ENCODE data around the gene WNK2.
"Not testable (repeated sequence)": the region's sequence is repeated elsewhere in the genome, so short reads cannot be mapped to it uniquely, and the experiment has no call there.

Gene WNK2

DNA sequence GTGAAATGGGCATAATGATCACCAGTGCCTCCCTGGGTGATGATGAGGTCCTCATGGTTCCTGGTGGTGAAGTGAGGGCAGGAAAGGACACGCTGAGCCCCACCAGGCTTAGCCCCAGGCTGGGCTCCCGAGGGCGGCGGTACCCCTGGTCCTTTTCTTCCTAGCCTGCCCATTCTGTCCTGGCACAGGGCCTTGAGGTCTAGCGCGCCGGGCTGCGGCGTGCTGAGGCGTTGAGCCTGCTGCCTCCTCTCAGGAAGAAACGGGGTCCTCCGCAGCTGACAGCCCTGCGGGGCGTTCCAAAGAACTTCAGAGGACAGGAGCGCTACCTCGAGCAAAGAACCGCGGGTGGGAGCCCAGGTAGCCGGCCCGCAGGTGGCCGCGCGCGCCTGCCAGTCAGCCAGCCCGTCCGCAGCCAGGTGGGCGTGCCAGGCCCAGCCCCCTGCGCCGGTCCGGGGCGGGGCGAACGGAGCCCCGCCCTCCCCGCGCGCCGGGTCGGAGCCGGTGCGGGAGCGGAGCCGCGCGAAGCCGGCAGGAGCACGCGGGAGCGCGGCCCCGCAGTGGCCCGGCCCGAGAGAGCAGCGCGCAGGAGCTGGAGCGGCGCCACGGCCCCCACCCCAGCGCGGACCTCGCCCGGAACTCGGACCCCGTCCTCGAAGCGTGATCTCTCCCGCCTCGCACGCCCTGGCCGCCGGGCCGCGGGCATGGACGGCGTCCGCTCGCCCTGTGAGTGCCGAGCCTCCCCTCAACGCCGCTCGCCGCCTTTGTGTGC, at the start of gene WNK2:
Gene WNK2, plus strand, starts transcription at position 477 of the 769 bp plus-strand sequence. CDS start 791 bp downstream, outside the sequence.
- no peak for DNase-seq
- in situ Hi-C loops (cut with HindIII; ENCODE audit: low pct_ligation_motif_present, low pct_unique_long_range_greater_than_20kb, low sequenced_read_pairs) = no loop called here

DNA sequence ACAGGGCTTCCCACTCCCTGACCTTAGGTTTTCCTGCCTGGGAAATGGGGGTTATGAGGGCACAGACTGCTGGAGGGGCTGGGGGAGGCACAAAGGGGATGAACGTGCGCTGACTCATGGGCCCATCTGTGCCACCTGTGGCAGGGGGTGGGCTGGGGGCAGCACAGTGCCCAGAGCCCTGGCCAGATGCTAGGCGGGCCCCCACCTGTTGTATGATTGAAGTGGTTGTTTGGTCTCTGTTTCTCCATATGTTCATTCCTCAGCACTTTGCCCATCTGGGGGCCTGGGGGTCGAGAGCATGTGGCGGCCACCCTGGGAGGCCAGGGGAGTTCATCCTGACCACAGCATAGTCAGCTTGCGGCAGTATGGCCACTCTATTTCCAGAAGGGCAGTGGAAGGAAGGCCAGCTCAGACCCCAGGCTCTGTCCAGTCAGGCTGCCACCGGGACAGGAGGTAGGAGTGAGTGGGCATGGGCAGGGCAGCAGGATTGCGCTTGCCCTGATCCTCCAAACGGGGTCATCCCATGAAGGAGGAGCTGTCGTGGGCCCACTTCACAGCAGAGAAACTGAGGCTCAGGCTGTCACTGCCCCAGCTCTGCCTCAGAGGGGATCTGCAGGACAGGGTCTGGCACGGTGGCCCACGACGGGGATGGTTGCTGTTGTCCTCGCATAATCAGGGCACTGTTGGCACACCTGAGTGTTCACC, 49.0 kb upstream of the WNK2 start:
- in situ Hi-C loops (cut with HindIII; ENCODE audit: low pct_ligation_motif_present, low pct_unique_long_range_greater_than_20kb, low sequenced_read_pairs) = no loop called here
- no peak for DNase-seq

DNA sequence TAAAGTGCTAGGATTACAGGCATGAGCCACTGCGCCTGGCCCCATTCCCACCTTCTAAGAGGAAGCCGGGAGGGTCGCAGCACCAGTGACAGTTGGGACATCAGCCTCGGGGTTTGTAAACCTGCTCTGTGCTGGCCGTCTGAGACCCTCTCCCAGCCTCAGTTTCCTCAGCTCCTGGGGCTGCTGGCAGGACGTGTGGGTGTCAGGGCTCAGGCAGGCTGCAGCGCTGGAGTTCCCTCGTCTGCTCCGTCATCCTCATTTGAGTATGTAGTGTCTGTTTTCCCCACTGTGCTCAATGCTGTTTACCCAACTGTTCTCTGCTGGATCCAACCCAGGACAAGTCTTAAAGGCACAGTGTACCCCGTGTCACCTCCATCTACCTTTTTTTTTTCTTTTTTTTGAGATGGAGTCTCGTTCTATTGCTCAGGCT, 47.9 kb upstream of the WNK2 start:
- no peak for DNase-seq
- in situ Hi-C loops (cut with HindIII; ENCODE audit: low pct_ligation_motif_present, low pct_unique_long_range_greater_than_20kb, low sequenced_read_pairs) = no loop called here

DNA sequence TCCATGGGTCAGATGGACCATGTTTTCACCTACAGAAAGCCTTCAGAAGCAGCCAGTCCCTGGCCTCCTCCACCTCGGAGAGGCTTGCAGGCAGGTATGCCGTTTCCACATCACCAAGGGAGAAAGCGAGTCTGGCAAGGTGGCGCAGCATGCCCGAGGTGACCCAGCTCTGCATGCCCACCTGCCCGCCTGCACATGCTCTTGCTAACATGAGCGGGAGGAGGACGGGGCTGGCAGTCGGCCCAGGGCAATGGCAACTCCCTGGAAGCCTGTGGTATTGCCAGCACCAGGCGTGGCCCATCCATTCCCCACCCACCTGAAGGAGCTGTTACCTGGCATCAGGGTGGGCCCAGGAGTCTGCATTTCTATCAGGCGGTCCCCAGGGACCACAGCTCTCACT, 46.6 kb upstream of the WNK2 start:
- in situ Hi-C loops (cut with HindIII; ENCODE audit: low pct_ligation_motif_present, low pct_unique_long_range_greater_than_20kb, low sequenced_read_pairs) = no loop called here
- DNase-seq = no peak

DNA sequence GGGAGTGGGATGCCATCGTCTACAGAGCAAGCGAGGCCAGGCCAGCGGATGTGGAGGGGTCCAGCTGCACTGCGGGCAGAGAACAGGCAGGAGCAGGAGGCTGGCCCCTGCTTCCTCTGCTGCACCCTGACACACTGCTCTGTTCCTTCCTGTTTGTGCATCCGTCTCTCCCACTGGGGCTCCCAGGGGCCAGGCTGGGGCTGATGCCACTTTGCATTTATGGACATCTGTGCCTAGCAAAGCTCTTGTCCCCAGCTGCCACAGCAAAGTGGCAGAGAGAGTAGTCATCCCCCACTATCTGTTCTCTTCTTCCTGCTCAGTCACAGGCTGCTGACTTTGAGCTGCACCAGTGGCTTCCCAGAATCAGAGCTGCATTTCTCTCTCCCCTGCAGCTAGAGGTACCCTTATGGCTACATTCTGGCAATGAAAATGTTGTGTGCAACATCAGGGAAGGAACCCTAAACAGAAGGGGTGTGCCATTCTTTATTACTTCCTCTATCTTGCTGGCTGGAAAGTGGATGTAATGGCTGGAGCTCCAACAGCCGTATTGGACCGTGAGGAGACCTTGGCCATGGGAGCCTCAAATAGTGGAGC, 45.7 kb upstream of the WNK2 start:
- DNase-seq = no peak
- in situ Hi-C loops (cut with HindIII; ENCODE audit: low pct_ligation_motif_present, low pct_unique_long_range_greater_than_20kb, low sequenced_read_pairs) = no loop called here

DNA sequence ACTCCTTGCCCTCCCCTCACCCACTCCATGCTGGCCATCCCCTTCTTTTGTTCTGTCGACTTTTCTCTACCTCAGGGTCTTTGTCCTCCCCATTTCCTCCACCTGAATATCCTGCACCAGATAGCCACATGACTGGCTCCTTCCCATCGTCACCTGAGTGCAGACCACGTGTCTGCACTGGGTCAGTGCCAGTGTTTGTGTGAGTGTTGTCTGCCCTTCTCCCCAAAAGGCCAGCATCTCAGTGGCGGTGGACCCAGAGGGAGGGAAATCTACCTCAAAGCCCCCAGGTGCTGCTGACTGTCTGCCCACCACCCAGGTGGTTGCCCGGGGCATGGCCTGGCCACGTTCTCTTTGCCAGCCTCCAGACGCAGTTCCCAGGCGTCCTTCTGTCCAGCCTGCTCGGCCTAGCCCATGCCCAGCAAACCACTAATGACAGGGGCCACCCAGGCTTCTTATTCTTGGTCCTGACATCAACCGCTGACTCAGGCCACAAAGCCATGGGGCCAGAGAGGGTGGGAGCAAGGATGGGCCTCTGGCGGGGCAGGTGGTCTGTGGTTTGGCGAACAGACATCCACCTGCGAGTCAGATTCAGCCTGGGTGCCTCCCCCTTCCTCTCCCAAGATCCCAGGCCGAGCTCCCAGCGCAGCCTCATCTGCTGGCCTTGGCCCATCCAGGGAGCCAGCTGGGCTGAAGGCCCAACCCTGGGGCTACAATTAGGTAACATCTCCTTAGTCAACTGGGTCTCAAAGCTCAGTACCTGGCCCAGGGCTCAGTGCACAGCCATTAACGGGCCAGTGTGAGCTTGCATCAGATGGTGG, 44.4 kb upstream of the WNK2 start:
- no peak for DNase-seq
- in situ Hi-C loops (cut with HindIII; ENCODE audit: low pct_ligation_motif_present, low pct_unique_long_range_greater_than_20kb, low sequenced_read_pairs) = no loop called here

DNA sequence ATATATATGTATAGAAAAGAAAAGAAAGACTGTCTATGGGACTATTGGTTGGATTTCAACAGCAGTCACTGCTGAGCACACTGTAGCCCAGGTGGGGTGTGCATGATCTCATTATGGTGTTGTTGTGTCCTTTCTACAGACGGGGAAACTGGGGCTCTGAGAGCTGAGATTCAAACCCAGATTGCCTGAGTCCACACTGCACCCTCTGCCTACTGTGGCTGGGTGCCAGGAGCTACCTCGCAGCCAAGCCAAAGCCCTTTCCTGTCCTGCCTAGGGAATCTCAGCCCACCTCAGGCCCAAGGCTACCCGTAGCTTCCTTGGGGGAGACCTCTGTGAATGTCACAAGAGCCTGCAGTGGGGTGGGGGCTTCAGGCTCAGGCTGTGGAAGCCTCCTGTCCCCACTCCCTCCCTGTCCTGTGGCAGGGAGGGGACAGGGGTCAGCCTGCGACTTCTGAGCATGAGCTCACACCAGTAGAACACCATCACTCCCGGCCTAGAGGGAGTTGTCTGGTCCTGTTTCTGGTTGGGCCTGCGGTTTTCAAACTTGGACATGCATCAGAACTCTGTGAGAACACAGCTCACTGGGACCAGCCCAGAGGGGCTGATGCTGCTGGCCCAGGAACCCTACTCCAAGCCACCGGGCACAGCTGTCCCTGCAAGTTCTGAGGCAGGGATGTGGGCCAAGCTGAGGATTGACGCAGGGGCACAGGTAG, 42.0 kb upstream of the WNK2 start:
- in situ Hi-C loops (cut with HindIII; ENCODE audit: low pct_ligation_motif_present, low pct_unique_long_range_greater_than_20kb, low sequenced_read_pairs) = no loop called here
- no peak for DNase-seq

DNA sequence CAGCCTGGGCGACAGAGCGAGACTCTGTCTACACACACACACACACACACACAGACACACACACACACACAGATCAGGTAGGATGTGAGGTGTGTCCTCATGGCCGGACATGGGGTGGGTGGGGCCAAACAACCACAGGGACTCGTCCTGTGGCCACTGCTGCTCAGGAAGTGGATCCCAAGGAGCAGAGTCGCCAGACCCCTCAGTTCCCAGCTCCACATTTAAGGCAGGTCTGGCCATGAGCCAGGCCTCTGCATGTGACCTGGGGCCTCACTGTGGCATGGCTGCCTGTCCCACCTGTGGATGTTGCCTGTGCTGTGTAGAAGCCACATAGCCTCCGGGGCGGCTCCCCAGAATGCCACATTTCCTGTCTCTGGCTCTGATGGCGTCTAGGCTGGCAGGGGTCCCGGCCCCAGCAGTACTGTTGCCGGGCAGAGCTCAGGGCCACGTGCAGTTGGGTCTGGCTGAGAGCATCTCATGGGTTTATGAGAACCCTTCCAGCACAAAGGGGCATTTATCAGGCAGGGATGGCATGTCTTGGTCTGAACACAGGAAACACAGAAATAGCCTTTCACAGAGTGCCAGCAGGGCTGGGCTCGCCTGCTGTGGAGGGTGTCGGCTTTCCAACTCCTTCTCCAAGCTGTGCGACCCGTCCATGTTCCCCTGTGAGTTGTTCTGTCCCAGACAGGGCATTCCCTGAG, 40.0 kb upstream of the WNK2 start:
- in situ Hi-C loops (cut with HindIII; ENCODE audit: low pct_ligation_motif_present, low pct_unique_long_range_greater_than_20kb, low sequenced_read_pairs) = no loop called here
- no peak for DNase-seq

DNA sequence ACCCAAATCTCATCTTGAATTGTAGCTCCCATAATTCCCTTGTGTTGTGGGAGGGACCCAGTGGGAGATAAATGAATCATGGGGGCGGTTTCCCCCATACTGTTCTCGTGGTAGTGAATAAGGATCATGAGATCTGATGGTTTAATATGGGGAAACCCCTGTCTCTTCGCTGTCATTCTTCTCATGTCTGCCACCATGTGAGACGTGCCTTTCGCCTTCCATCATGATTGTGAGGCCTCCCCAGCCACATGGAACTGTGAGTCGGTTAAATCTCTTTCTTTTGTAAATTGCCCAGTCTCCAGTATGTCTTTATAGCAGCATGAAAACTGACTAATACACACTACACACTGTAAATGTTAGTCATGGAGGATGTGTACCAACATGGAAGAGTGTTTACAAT, 37.2 kb upstream of the WNK2 start:
- in situ Hi-C loops (cut with HindIII; ENCODE audit: low pct_ligation_motif_present, low pct_unique_long_range_greater_than_20kb, low sequenced_read_pairs) = not testable (repeated sequence)

DNA sequence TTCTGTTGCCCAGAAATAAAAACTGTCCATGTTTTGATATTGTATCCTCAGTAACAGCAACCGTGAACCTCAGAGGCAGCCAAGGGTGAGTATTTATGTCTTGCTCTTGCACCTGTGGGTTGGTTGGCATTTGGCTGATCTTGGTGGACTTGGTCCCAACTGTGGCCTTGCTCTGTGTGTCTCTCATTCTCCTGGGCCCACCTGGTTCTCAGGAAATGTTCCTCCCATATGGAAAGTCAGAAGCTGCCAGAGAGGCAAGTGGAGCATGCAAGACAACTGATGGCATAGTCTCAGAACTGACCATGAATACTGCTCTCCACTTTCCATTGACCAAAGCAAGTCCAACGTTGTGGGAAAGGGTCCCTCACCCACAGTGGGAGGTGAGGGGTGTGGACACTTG, 36.3 kb upstream of the WNK2 start:
- in situ Hi-C loops (cut with HindIII; ENCODE audit: low pct_ligation_motif_present, low pct_unique_long_range_greater_than_20kb, low sequenced_read_pairs) = no loop called here
- DNase-seq = no peak

More for the DNA sequence above, 37.2 kb upstream of the WNK2 start:
- not testable (repeated sequence) for DNase-seq

DNA sequence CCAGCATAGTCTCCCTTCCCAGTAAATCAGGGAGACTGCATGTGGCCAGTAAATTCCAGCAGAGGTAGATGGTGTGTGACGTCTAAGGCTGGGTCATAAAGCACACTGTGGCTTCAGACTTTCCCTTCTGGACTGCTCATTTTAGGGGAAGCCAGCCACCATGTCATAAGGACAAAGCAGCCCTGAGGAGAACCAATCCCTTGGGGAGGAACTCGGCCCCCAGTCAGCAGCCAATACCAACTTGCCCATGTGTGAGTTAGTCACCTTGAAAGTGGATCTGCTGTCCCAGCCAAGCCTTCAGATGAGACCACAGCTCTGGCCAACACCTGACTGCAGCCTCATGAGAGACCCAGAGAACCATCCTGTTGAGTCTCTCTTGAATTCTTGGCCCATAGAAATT, 35.2 kb upstream of the WNK2 start:
- no peak for DNase-seq
- in situ Hi-C loops (cut with HindIII; ENCODE audit: low pct_ligation_motif_present, low pct_unique_long_range_greater_than_20kb, low sequenced_read_pairs) = no loop called here

DNA sequence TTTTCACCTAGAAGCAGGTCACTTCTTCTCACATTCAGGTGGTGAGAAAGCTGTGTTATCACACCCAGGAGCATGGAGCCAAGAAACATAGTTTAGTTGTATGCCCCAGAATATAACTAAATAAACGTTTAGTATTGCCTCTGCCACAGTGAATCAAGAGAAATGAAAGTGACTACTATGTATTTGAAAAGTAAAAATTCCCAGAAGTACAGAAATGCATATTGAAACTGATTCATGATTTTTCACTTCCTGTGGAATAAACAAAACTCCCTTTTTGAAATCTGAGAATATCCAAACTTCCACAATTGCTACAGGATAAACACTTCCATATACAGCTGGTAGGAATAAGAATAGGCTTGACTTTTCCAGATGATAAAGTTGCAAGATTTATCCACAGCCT, 34.6 kb upstream of the WNK2 start:
- in situ Hi-C loops (cut with HindIII; ENCODE audit: low pct_ligation_motif_present, low pct_unique_long_range_greater_than_20kb, low sequenced_read_pairs) = no loop called here
- DNase-seq = no peak

DNA sequence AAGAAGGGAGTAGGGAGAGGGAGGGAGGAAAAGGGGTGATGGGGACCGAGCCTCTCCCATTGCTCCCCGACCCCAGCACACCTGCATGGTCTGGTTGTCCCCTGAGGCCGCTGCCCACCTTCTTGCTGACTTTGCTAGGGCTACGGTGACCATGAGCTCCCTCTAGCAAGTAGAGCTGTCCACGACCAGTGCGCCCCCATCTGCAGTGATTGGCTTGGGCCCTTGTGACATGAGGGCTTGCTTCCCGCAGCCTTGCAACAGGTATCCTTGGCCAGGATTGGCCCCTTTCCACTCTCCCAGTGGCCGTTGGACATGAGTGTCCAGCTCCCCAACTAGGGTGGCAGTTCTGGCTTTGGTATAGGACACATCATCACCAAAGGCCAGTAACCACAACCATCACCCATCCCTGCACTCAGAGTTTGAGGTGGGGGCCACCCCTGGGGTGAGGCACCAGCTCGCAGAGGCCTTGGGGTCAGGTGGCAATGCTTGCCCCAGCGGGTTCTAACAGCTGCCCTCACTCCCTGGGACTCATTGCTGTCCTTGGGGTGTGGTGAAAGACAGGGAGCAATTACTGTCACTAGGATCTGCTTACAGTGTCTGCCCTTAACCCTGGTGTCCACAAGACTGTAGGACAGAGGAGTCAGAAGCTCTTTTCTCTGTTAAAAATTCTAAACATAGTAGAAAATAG, 32.7 kb upstream of the WNK2 start:
- DNase-seq = no peak
- in situ Hi-C loops (cut with HindIII; ENCODE audit: low pct_ligation_motif_present, low pct_unique_long_range_greater_than_20kb, low sequenced_read_pairs) = no loop called here

DNA sequence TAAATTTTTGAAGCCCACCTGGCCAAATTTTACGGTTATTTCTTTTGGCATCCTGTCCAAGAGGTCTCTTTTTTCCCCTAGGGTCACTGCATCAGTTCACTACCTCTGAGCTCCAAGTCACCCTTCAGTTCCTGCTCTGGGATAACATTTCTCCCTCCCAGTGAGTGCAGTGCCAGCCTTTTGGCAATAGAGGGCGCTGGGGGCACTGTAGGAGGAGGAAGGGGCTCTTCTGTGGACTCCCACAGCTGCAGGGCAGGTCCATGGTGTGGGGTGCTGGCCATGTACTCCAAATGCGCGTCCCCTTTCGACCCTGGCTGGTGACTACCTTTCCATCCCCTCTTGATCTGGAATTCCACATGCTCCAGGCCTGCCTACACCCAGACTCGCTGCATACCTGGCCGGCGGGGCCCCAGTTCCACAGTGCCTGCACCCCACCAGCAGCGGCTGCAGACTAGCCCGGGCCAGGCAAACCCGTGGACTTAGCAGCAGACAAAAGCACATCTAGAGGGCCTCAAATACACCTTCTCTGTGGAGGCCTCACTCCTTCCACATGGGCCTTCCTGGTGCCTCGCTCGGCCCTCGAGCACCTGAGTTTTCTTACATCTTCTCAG, 29.5 kb upstream of the WNK2 start:
- peak; percentile 50 for DNase-seq
- in situ Hi-C loops (cut with HindIII; ENCODE audit: low pct_ligation_motif_present, low pct_unique_long_range_greater_than_20kb, low sequenced_read_pairs) = no loop called here

DNA sequence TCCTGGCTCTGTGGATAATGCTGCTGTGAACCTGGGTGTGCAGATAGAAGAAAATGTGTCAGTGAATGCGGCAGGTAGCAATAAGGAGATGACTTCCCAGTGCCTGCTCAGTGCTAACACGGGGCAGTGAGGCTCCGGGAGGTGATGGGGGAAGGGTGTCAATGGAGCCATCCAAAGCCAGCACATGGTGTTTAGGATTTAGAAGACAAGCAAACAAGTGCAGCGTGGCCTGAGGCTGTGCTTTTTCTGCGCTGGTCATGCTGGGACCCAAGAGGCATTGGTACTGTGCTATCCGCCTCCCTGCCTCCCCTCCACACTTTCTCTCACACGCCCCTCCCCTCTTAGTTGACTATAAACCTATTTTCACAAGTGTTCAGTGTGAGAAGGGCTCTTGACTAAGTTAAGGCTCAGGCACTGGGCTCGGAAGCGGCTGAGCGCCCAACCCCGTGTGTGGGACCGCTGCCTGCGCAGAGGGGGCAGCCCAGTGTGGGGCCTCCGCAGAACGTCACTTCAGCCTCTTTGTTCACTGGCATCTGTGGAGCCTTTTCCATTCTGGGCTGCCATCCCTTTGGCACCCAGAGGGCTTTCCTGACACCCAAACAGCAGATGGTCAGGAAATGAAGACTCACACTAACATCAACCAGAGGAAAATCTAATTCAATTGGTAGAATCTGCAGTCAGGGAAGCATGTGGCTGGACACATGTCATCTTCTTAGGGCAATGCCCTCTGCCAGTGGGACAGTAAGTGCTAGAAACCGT, 28.0 kb upstream of the WNK2 start:
- no peak for DNase-seq
- in situ Hi-C loops (cut with HindIII; ENCODE audit: low pct_ligation_motif_present, low pct_unique_long_range_greater_than_20kb, low sequenced_read_pairs) = no loop called here

DNA sequence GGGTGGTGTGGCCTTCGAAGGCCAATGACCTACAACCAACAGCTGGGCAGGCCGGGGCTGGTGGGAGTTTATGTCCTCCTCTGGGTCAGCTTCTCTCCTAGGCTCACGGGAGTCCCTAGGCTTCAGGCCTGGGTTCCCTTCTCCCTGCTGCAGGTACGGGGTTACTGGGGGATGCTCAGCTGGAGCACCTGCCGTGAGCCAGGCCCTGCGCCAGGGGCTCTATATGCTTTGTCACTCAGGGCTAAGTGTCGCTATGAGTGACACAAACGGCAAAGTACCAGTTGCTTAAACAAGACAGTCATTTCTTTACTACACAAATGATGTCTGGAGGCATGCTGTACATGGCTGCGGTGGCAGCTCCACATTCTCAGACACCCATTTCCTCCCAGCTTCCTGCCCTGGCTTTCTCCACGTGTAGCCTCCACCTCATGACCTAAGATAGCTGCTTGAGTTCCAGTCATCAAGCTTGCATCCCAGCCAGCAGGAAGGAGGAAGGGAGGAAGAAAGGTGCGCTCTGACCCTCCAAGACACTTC, 27.4 kb upstream of the WNK2 start:
- in situ Hi-C loops (cut with HindIII; ENCODE audit: low pct_ligation_motif_present, low pct_unique_long_range_greater_than_20kb, low sequenced_read_pairs) = no loop called here
- DNase-seq = no peak
